ENCODE measurements around the gene ADGRL3.

ADGRL3 gene

DNA sequence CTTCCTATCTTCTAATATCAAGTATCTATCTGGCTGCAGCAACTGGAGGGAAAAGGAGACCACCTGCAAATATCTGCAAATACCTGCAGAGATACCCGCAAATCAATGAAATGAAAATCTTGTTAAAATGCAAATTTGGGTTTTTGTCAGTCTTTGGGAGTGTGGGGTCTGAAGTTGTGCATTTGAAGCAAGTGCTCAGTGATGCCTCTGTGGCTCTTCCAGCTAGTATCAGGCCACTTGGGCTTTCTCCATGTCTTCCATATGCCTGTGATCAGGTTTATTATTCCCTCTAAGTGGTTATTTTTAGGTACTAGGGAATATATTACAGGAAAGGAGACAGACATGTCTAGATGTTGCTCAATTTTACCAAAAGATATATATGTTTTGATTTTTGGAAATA lies 880.3 kb downstream of the ADGRL3 start:
- Mint-ChIP-seq H3K36me3 (no peaks in the 10 kb centered on the region), H3K27ac (no peak overlapping the region), H3K9me3 (peaks cover 14% of the 10 kb centered on the region), H3K4me1 (no peaks in the 10 kb centered on the region), H3K4me3 (no peak overlapping the region)
- DNase-seq (ENCODE audit: low spot score in 2 of 2) (no peak), ATAC-seq (no peak)

GRCh38 chr4:62087706-62088105 lies 887.6 kb downstream of the ADGRL3 start:
- no peaks in the 10 kb centered on the region for H3K4me1 Mint-ChIP-seq
- DNase-seq (ENCODE audit: low spot score in 2 of 2): no peak
- peaks cover 17% of the 10 kb centered on the region for H3K9me3 Mint-ChIP-seq
- H3K27ac Mint-ChIP-seq: no peak overlapping the region
- H3K4me3 Mint-ChIP-seq: no peak overlapping the region
- ATAC-seq: no peak
- no peaks in the 10 kb centered on the region for H3K36me3 Mint-ChIP-seq

GRCh38 chr4:62093735-62094134 lies 893.6 kb downstream of the ADGRL3 start:
- Mint-ChIP-seq H3K36me3 (no peaks in the 10 kb centered on the region), H3K4me1 (no peaks in the 10 kb centered on the region), H3K4me3 (no peak overlapping the region), H3K27ac (no peak overlapping the region), H3K9me3 (peaks cover 22% of the 10 kb centered on the region)
- no peak for ATAC-seq
- no peak for DNase-seq (ENCODE audit: low spot score in 2 of 2)

DNA sequence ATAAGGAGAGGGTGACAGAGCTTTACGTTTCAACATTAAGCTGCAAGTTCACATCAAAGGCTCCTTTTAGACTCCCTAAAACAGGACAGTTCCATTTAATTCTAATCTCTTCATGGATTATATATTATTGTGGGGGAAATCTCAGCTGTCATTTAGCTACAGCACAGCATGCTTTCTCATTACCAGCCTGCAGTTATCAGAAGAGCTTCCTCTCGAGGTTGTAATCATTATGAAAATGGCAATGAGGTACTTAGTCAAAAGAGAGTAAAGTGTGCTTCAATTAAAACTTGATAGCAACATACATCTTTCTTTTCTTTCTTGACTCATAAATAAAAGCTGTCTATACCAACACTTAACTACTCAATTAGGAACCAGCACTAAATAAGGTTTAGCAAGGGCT lies 896.8 kb downstream of the ADGRL3 start:
- ATAC-seq (no peak), DNase-seq (ENCODE audit: low spot score in 2 of 2) (no peak)
- no peak overlapping the region for H3K4me3 Mint-ChIP-seq
- no peak overlapping the region for H3K27ac Mint-ChIP-seq
- peaks cover 24% of the 10 kb centered on the region for H3K9me3 Mint-ChIP-seq
- no peaks in the 10 kb centered on the region for H3K36me3 Mint-ChIP-seq
- no peaks in the 10 kb centered on the region for H3K4me1 Mint-ChIP-seq

DNA sequence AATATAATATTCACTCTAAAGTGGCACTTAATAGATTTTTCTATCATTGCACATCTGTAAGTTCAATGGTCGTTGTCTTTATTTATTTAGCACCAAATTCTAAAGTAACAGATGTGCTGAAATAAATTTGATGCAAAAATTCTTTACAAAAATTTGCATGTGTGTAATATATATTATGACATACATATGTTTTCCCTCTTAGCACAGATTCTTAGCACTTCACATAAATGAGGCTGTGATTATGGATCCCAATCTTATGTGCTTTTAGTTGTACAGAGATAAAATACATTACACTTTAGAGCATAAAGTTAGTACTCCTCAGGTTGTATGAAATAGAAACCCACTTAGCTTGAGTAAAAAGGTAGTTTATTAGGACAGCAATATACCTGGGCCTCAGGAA lies 915.1 kb downstream of the ADGRL3 start:
- H3K36me3 Mint-ChIP-seq: no peaks in the 10 kb centered on the region
- no peak for DNase-seq (ENCODE audit: low spot score in 2 of 2)
- ATAC-seq: no peak
- no peaks in the 10 kb centered on the region for H3K4me1 Mint-ChIP-seq
- no peak overlapping the region for H3K4me3 Mint-ChIP-seq
- H3K27ac Mint-ChIP-seq: no peak overlapping the region
- peaks cover 14% of the 10 kb centered on the region for H3K9me3 Mint-ChIP-seq

DNA sequence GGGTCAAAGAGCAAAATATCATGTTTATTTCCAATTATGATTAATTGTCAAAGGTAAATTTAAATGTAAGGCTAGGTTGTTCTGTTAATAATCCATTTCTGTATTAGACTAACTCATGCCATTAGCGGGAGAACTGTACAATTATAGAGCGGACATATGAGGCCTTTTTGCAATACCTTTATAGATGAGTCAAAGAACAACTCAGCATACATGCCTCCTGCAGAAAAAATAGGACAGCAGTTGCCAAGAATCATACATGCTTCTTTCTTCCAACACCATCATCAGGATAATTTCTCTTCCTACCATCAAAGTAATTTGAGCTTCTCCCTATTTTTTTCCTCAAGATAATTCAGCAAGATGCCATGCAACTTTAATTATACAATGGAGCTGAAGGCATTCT lies 917.8 kb downstream of the ADGRL3 start:
- no peaks in the 10 kb centered on the region for H3K4me1 Mint-ChIP-seq
- no peaks in the 10 kb centered on the region for H3K36me3 Mint-ChIP-seq
- H3K27ac Mint-ChIP-seq: no peak overlapping the region
- H3K4me3 Mint-ChIP-seq: no peak overlapping the region
- DNase-seq (ENCODE audit: low spot score in 2 of 2) (no peak), ATAC-seq (no peak)
- peaks cover 8% of the 10 kb centered on the region for H3K9me3 Mint-ChIP-seq

DNA sequence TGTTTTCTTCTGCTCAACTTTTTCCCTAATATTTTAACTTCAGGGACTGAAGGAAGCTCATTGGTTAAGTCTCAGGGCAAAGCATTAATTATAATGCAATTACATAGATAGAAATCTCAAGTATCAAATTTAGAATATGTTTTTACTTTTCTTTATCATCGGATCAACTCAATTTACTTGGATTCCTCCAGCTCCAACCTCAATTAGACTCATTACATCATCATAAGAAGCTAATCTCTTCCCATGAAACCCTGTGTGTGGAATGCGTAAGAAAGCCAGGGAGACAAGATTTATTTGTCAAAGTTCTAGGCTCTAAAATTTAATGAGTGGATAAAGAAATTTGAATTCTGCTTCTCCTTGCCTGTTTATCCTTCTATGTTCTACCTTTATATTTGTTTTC lies 918.4 kb downstream of the ADGRL3 start:
- Mint-ChIP-seq H3K9me3 (peaks cover 8% of the 10 kb centered on the region), H3K4me3 (no peak overlapping the region), H3K4me1 (no peaks in the 10 kb centered on the region), H3K36me3 (no peaks in the 10 kb centered on the region), H3K27ac (no peak overlapping the region)
- DNase-seq (ENCODE audit: low spot score in 2 of 2) (no peak), ATAC-seq (no peak)

DNA sequence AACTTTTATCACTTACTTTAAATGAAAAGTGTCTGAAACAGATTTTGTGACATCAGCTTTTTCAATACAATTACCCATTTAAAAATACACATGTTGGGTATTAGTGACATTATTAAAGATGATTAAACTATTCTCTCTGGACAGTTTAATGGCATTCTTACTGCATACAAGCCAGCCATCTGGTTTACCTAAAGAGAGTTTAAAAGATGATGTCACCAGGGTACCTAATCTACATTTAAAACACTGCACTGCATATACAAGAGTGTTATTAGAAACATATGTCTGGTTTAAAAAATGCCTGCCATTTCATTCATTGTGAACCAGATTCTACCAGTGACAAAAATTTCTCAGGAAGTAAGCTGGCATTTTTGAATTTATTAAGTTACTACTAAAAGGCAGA lies 919.1 kb downstream of the ADGRL3 start:
- Mint-ChIP-seq H3K36me3 (no peaks in the 10 kb centered on the region), H3K27ac (no peak overlapping the region), H3K4me3 (no peak overlapping the region), H3K4me1 (no peaks in the 10 kb centered on the region), H3K9me3 (peaks cover 5% of the 10 kb centered on the region)
- ATAC-seq (no peak), DNase-seq (ENCODE audit: low spot score in 2 of 2) (no peak)

- Mint-ChIP-seq H3K4me1 (no peaks in the 10 kb centered on the region), H3K4me3 (no peak overlapping the region), H3K36me3 (no peaks in the 10 kb centered on the region), H3K27ac (no peak overlapping the region), H3K9me3 (peaks cover 15% of the 10 kb centered on the region)
- ATAC-seq (no peak), DNase-seq (ENCODE audit: low spot score in 2 of 2) (no peak)
Observed at GRCh38 chr4:62126064-62126732, 926.1 kb downstream of the ADGRL3 start.

Measured in stimulated activated effector memory CD8-positive, alpha-beta T cell treated with anti-CD3 and anti-CD28 coated beads, Interleukin-12 subunit alpha, Interleukin-12 subunit beta, amount 100 ng/mL, for 72 hours (primary cell).